ENCODE measurements around the gene TECR. TPM values are rescaled to one million over a fixed set of nuclear protein-coding genes. Genes with fewer than 3 reads are reported as not detected.

The TECR gene
- total and polyA plus RNA-seq, 2 of the 13 experiments (the other 11 are each of a cell fraction or from before 2014, with no cell fraction given) = 54.9 to 121 TPM

GRCh38 chr19:14496029-14496833 is 33.2 kb upstream of the TECR start, which contains the start of gene GIPC1 (continued):
- TF ChIP-seq HOMEZ (CRISPR knock-in tag; IDR thresholded peaks at IDR 0.05; ENCODE audit: low read depth) = peak; percentile 66
- peak; percentile 25; the same call in 1 of the 2 replicates for TF ChIP-seq ZNF264 (CRISPR knock-in tag; IDR thresholded peaks at IDR 0.05)
- peak; percentile 58; the same call in 1 of the 2 replicates for TF ChIP-seq RXRA (CRISPR knock-in tag; IDR thresholded peaks at IDR 0.05)
- no peak for TF ChIP-seq CCAR2 (optimal IDR thresholded peaks at IDR 0.05; ENCODE audit: low read depth, low read length)
- TF ChIP-seq ZNF792 (CRISPR knock-in tag; IDR thresholded peaks at IDR 0.05) = peak; percentile 48; the same call in 1 of the 2 replicates
- no peak for TF ChIP-seq MBNL3 (CRISPR knock-in tag; conservative IDR thresholded peaks at IDR 0.05)
- no peak; the same call in 1 of the 2 replicates for TF ChIP-seq ZNF761 (CRISPR knock-in tag; conservative IDR thresholded peaks at IDR 0.05)
- TF ChIP-seq HBP1 (CRISPR knock-in tag; IDR thresholded peaks at IDR 0.05; ENCODE audit: low read depth) = peak; percentile 80; the same call in 1 of the 2 replicates
- peak; percentile 45; the same call in 1 of the 2 replicates for TF ChIP-seq ZNF790 (CRISPR knock-in tag; IDR thresholded peaks at IDR 0.05; ENCODE audit: borderline replicate concordance)
- TF ChIP-seq SP5 (CRISPR knock-in tag; IDR thresholded peaks at IDR 0.05; ENCODE audit: borderline replicate concordance, low read depth) = peak; percentile 84
- peak; percentile 54; the same call in 1 of the 2 replicates for TF ChIP-seq ZNF350 (CRISPR knock-in tag; IDR thresholded peaks at IDR 0.05; ENCODE audit: borderline replicate concordance, low read depth)
- peak; percentile 31; the same call in 1 of the 2 replicates for TF ChIP-seq MTA1 (CRISPR knock-in tag; IDR thresholded peaks at IDR 0.05; ENCODE audit: borderline replicate concordance)
- TF ChIP-seq FOXO1 (CRISPR knock-in tag; IDR thresholded peaks at IDR 0.05) = peak; percentile 32; the same call in 1 of the 2 replicates
- peak; percentile 51; the same call in 1 of the 2 replicates for TF ChIP-seq HOXA5 (CRISPR knock-in tag; IDR thresholded peaks at IDR 0.05)
- 0 out of 2 replicates have a peak, but pooled peaks have one; percentile 61 for TF ChIP-seq REL (CRISPR knock-in tag; conservative IDR thresholded peaks at IDR 0.05)
- no peak for TF ChIP-seq ZNF550 (CRISPR knock-in tag; IDR thresholded peaks at IDR 0.05; ENCODE audit: borderline replicate concordance)
- no peak for TF ChIP-seq FOXM1 (CRISPR knock-in tag; IDR thresholded peaks at IDR 0.05)
- 0 out of 2 replicates have a peak, but pooled peaks have one; percentile 26 for TF ChIP-seq HOXA9 (CRISPR knock-in tag; IDR thresholded peaks at IDR 0.05; ENCODE audit: borderline replicate concordance)
- peak; percentile 85 for TF ChIP-seq GABPB1 (CRISPR knock-in tag; IDR thresholded peaks at IDR 0.05)
- peak; percentile 77 for TF ChIP-seq HNRNPK (IDR thresholded peaks at IDR 0.05; ENCODE audit: low read depth, low read length, poor library complexity, severe bottlenecking)
- peak; percentile 57; the same call in 1 of the 2 replicates for TF ChIP-seq MXD4 (CRISPR knock-in tag; IDR thresholded peaks at IDR 0.05)
- TF ChIP-seq ZFP91 (CRISPR knock-in tag; IDR thresholded peaks at IDR 0.05; ENCODE audit: borderline replicate concordance) = peak; percentile 59; the same call in 1 of the 2 replicates
- TF ChIP-seq ZMAT3 (CRISPR knock-in tag; conservative IDR thresholded peaks at IDR 0.05) = peak; percentile 83; the same call in 1 of the 2 replicates
